Mucosa of descending colon (tissue), 3 donors: Measurements from ENCODE around the gene CXCL12. TPM values are rescaled to one million over a fixed set of nuclear protein-coding genes. Genes with fewer than 3 reads are reported as not detected.
A peak's percentile ranks its signal among the peaks of the same experiment; 100 is the strongest.

Experiments used
- ATAC-seq: fragments of 200-7000 bp; cut with Tn5 transposase; one replicate; pipeline ENCODE4 v1.9.1; 2020; ENCODE audit warnings: mild to moderate bottlenecking, moderate library complexity
- DNase-seq, 3 donors: peaks; one replicate each; pipeline ENCODE4 v3.0.0-alpha.2; 2020
- H3K36me3 ChIP-seq: fragments of 200-600 bp; one replicate; pipeline ENCODE4 v1.8.0; 2021; ENCODE audit warnings: low read depth, mild to moderate bottlenecking
- H3K4me1 ChIP-seq: fragments of 200-600 bp; one replicate; pipeline ENCODE4 v1.8.0; 2021; ENCODE audit warnings: low read depth, mild to moderate bottlenecking
- H3K4me3 ChIP-seq: fragments of 200-600 bp; one replicate; pipeline ENCODE4 v1.8.0; 2021; ENCODE audit warnings: mild to moderate bottlenecking
- H3K9me3 ChIP-seq: fragments of 200-600 bp; one replicate; pipeline ENCODE4 v1.8.0; 2021; ENCODE audit warnings: mild to moderate bottlenecking
- CTCF ChIP-seq: fragments of 200-600 bp; IDR thresholded peaks from one replicate; pipeline ENCODE4 v1.8.0; 2022; ENCODE audit warnings: antibody characterized with exemption, mild to moderate bottlenecking
- intact Hi-C, 2 donors: fragments of 100-400 bp; cut with DNase I in 1 of 2; cut with micrococcal nuclease in 1 of 2; formaldehyde crosslinking; loops; one replicate each; pipeline versions ENCODE4 v1.11.0 to v1.11.1; 2022; cut with DNase I, micrococcal nuclease
- total RNA-seq, 3 donors: library from RNA; stranded (reverse); fragmentation: NEBNext Ultra II Directional in 2 of 3; extraction: Animal tissue kit (Norgen Biotek cat#: 25700) in 2 of 3; gene quantifications; one replicate each; pipeline versions ENCODE4 v1.2.1 to v1.2.4, GENCODE V29; 2021 to 2023
- donor health status: DM: no; HTN: no; CAD: no; lungs with moderate emphysema.
- donor health status: DM: no; HTN: no; CAD: no.
- donor health status: DM: no; HTN: yes; CAD: no.

Gene CXCL12
- total RNA-seq, 3 donors from 2014 or later = 17.1 to 97.8 (median 51.3) TPM

DNA sequence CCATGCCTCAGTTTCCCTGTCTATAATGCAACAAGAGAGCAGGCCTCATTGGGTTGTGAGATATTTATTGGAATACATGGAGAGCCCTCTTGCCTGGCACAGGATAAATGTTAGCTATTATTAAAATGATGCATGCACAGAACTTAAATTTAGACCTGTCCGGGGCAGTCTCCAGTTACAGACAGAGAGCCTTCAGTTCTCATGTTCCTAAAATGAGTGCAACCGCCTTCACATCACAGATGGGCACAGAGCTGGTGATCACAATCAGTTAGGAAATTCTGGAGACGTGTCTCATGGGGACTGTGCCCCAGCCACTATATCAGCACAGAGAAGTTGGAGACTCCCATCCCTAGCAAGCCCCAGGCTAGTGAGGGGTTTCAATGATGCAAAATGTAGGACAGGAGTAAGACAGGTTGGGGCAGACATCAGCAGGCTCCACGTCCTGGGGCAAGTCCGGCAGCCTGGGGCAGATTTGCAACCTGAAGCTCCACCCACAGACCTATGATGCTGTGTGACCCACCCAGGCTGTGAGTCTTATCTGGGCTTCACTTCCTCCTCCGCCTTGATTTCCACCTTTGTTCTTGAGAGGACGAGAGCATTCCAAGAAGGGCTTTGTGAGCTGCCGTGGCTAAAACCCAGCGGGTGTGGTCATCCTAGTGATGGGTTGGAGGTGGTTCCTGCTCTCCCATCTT, 49.4 kb downstream of the CXCL12 start:
- Histone ChIP-seq H3K9me3 (no peaks in the 10 kb centered on the region), H3K4me1 (no peaks in the 10 kb centered on the region), H3K36me3 (no peaks in the 10 kb centered on the region), H3K4me3 (no peak overlapping the region)
- intact Hi-C loops = no loop called here
- no peak for ATAC-seq
- DNase-seq = no peak
- no peak for TF ChIP-seq CTCF

DNA sequence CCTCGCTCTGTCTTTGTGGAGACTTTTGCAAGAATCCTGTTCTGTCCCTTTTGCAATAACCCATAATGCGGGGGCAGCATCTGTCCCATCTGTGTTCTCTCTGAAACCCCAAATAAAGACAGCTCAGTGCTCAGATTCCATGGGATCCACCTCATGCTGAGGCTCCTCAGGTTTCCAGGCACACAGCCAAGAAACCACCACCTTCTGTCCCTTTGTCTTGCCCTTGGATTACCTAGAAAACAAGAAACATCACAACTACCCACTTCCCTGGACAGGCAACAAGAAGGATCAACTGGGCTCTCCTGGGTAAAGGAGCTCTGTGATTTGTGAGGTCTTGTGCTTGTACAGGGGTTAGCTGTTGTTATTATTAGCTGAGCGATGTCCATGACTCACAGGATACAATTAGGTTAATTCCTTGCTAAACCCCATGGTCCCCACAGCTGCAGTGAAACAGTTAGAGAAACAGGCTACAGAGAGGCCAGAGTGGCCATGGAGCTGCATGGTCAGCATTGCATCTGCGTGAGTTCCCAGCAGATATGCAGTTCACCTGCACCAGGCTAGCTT, 50.2 kb downstream of the CXCL12 start:
- Histone ChIP-seq H3K9me3 (no peaks in the 10 kb centered on the region), H3K4me3 (no peak overlapping the region), H3K4me1 (no peaks in the 10 kb centered on the region), H3K36me3 (no peaks in the 10 kb centered on the region)
- no peak for DNase-seq
- TF ChIP-seq CTCF = no peak
- peak; percentile 34 for ATAC-seq
- intact Hi-C loops = no loop called here

DNA sequence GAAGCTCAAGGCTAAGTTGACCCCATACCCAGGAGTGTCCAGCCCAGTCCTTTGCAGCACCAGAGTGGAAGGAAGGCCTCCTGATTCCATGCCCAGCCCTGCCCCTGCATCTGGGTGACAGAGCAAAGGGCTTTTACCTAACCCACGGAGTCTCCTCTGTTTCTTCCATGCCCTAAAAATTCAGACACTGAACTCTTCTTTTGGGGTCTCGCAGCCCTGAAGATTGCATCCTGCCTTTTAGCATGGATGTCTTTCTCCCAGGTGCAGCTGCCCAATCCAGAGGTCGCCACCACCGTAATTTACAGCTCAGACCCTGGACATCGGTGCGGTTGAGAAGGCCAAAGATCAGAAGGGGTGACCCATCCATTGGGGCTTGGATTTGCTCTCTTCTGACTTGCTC, 50.8 kb downstream of the CXCL12 start:
- no peak for DNase-seq
- no peak for TF ChIP-seq CTCF
- Histone ChIP-seq H3K9me3 (no peaks in the 10 kb centered on the region), H3K4me3 (no peak overlapping the region), H3K4me1 (no peaks in the 10 kb centered on the region), H3K36me3 (no peaks in the 10 kb centered on the region)
- intact Hi-C loops = no loop called here
- ATAC-seq = no peak

GRCh38 chr10:44333511-44333910, 51.4 kb downstream of the CXCL12 start:
- TF ChIP-seq CTCF = no peak
- Histone ChIP-seq H3K9me3 (no peaks in the 10 kb centered on the region), H3K36me3 (no peaks in the 10 kb centered on the region), H3K4me3 (no peak overlapping the region), H3K4me1 (no peaks in the 10 kb centered on the region)
- intact Hi-C loops = no loop called here
- no peak for DNase-seq
- ATAC-seq = no peak

DNA sequence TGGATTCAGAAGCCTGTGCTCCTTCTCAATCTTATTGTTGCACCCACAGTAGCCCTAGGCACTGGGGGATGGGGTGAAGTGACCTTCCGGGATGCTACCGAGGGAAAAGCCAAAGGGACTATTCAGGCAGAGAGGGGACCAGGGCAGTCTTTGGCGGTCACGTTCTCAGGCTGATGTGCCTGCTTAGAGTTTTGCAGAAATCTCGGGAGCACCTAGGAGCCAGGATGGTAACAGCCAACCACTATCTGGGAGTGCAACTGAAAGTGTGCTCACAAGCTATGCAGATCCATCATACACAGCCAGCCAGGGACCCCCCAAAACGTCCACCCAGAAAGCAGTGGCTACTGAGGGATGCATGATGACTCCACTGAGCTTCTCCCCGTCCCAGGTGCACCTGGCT, 52.4 kb downstream of the CXCL12 start:
- Histone ChIP-seq H3K36me3 (no peaks in the 10 kb centered on the region), H3K4me1 (no peaks in the 10 kb centered on the region), H3K4me3 (no peak overlapping the region), H3K9me3 (no peaks in the 10 kb centered on the region)
- ATAC-seq (no peak), DNase-seq (no peak)
- intact Hi-C loops = no loop called here
- no peak for TF ChIP-seq CTCF
